Prostate gland (tissue), 2 donors: ENCODE results near the gene SLC6A11. TPM values are rescaled to one million over a fixed set of nuclear protein-coding genes. Genes with fewer than 3 reads are reported as not detected.

Experiments used
- DNase-seq: peaks from one replicate; pipeline ENCODE4 v3.0.0-alpha.2; 2019; ENCODE audit warnings: low spot score
- H3K27ac ChIP-seq, 2 donors: fragments of 200-600 bp; sonication (generic); 2 replicates each; pipeline ENCODE4 v1.5.1; 2017 to 2019
- H3K27me3 ChIP-seq: fragments of 200-600 bp; sonication (generic); replicated peaks from 2 replicates; pipeline ENCODE4 v1.5.1; 2019; ENCODE audit not compliant: insufficient read depth
- H3K36me3 ChIP-seq, 2 donors: fragments of 200-600 bp; sonication (generic); 1 replicate in 1 of 2; 2 replicates in 1 of 2; pipeline versions ENCODE4 v1.5.1 to v1.8.1; 2017 to 2019
- H3K4me1 ChIP-seq: fragments of 200-600 bp; sonication (generic); replicated peaks from 2 replicates; pipeline ENCODE4 v1.5.1; 2019
- H3K4me3 ChIP-seq, 2 donors: fragments of 200-600 bp; sonication (generic); 2 replicates each; pipeline ENCODE4 v1.5.1; 2017 to 2019
- H3K9me3 ChIP-seq: fragments of 200-600 bp; sonication (generic); 2 replicates; pipeline ENCODE4 v1.5.1; 2017
- CTCF ChIP-seq, 4 experiments: fragments of 200-600 bp in 2 of 4; fragments of 450-650 bp in 2 of 4; sonication (generic) in 2 of 4; IDR thresholded peaks; 1 replicate in 3 of 4; 2 replicates in 1 of 4; pipeline ENCODE4 v1.5.1; 2016 to 2019; ENCODE audit warnings: antibody characterized with exemption in 4 of 4, mild to moderate bottlenecking in 2 of 4, moderate library complexity in 2 of 4
- POLR2A ChIP-seq: fragments of 450-650 bp; IDR thresholded peaks from one replicate; pipeline ENCODE4 v1.6.1; 2016; ENCODE audit warnings: antibody characterized with exemption, mild to moderate bottlenecking
- POLR2AphosphoS5 ChIP-seq: sonication (generic); formaldehyde crosslinking; IDR thresholded peaks from one replicate; pipeline ENCODE4 v1.6.1; 2017; ENCODE audit warnings: antibody characterized with exemption
- WGBS: methylation state at CpG from one replicate; pipeline ENCODE4 v1.1.5; 2018; 5-methylcytosine and 5-hydroxymethylcytosine counted together
- intact Hi-C: fragments of 100-400 bp; cut with DNase I; formaldehyde crosslinking; loops from one replicate; pipeline ENCODE4 v1.14.2; 2022
- total RNA-seq, 2 donors: library from RNA; depleted of rRNA; stranded (reverse); fragments of >200 nt; gene quantifications; one replicate each; pipeline ENCODE4 v1.1.0, GENCODE V29; 2016

SLC6A11 gene
- total RNA-seq, 2 donors from 2014 or later = 3.6 to 6.9 TPM

GRCh38 chr3:10890665-10891064 is 74.6 kb downstream of the SLC6A11 start:
- intact Hi-C loops = no loop called here
- WGBS = 77% methylated on average over 1 of the region's 1 CpG
- DNase-seq = no peak
- H3K4me1 ChIP-seq = no peaks in the 10 kb centered on the region
- TF ChIP-seq POLR2AphosphoS5 = no peak
- TF ChIP-seq POLR2A = no peak
- TF ChIP-seq CTCF (IDR thresholded peaks at IDR 0.05) = no peak
- no peaks in the 10 kb centered on the region for H3K9me3 ChIP-seq
- no peaks in the 10 kb centered on the region for H3K36me3 ChIP-seq
- peaks cover 2% of the 10 kb centered on the region for H3K27me3 ChIP-seq
- H3K4me3 ChIP-seq = no peak overlapping the region
- no peak overlapping the region for H3K27ac ChIP-seq

GRCh38 chr3:10892622-10893021 is 76.6 kb downstream of the SLC6A11 start:
- no peaks in the 10 kb centered on the region for H3K9me3 ChIP-seq
- H3K4me3 ChIP-seq = no peak overlapping the region
- H3K4me1 ChIP-seq = no peaks in the 10 kb centered on the region
- WGBS = 63% methylated on average over 5 of the region's 5 CpGs
- peaks cover 2% of the 10 kb centered on the region for H3K27me3 ChIP-seq
- no peak overlapping the region for H3K27ac ChIP-seq
- DNase-seq = no peak
- TF ChIP-seq CTCF (IDR thresholded peaks at IDR 0.05) = no peak
- TF ChIP-seq POLR2A = no peak
- no peaks in the 10 kb centered on the region for H3K36me3 ChIP-seq
- intact Hi-C loops = no loop called here

- DNase-seq = no peak
- H3K4me1 ChIP-seq = no peaks in the 10 kb centered on the region
- no peaks in the 10 kb centered on the region for H3K36me3 ChIP-seq
- H3K4me3 ChIP-seq = no peak overlapping the region
- intact Hi-C loops = no loop called here
- H3K27ac ChIP-seq = no peak overlapping the region
- H3K9me3 ChIP-seq = no peaks in the 10 kb centered on the region
- 74% methylated on average over 13 of the region's 13 CpGs for WGBS
- no peak for TF ChIP-seq CTCF (IDR thresholded peaks at IDR 0.05)
- no peak for TF ChIP-seq POLR2A
- no peak for TF ChIP-seq POLR2AphosphoS5
- no peaks in the 10 kb centered on the region for H3K27me3 ChIP-seq
Observed at GRCh38 chr3:10901296-10901945, 85.4 kb downstream of the SLC6A11 start.

- no peak overlapping the region for H3K4me3 ChIP-seq
- no peaks in the 10 kb centered on the region for H3K4me1 ChIP-seq
- intact Hi-C loops = no loop called here
- H3K36me3 ChIP-seq = no peaks in the 10 kb centered on the region
- TF ChIP-seq CTCF (IDR thresholded peaks at IDR 0.05) (no peak), POLR2AphosphoS5 (no peak), POLR2A (no peak)
- WGBS = 95% methylated on average over 1 of the region's 1 CpG
- no peak for DNase-seq
- no peaks in the 10 kb centered on the region for H3K27me3 ChIP-seq
- H3K9me3 ChIP-seq = no peaks in the 10 kb centered on the region
- no peak overlapping the region for H3K27ac ChIP-seq
Observed at GRCh38 chr3:10907262-10907661, 91.2 kb downstream of the SLC6A11 start.

GRCh38 chr3:10910367-10910766 is 94.3 kb downstream of the SLC6A11 start:
- intact Hi-C loops = no loop called here
- Histone ChIP-seq H3K4me1 (no peaks in the 10 kb centered on the region), H3K27me3 (no peaks in the 10 kb centered on the region), H3K36me3 (no peaks in the 10 kb centered on the region), H3K27ac (no peak overlapping the region), H3K4me3 (no peak overlapping the region), H3K9me3 (no peaks in the 10 kb centered on the region)
- WGBS = 80% methylated on average over 3 of the region's 3 CpGs
- DNase-seq = no peak
- no peak for TF ChIP-seq POLR2A
- no peak for TF ChIP-seq CTCF (IDR thresholded peaks at IDR 0.05)
- no peak for TF ChIP-seq POLR2AphosphoS5
